Measurements from ENCODE around the gene KCNH4.

The KCNH4 gene

DNA sequence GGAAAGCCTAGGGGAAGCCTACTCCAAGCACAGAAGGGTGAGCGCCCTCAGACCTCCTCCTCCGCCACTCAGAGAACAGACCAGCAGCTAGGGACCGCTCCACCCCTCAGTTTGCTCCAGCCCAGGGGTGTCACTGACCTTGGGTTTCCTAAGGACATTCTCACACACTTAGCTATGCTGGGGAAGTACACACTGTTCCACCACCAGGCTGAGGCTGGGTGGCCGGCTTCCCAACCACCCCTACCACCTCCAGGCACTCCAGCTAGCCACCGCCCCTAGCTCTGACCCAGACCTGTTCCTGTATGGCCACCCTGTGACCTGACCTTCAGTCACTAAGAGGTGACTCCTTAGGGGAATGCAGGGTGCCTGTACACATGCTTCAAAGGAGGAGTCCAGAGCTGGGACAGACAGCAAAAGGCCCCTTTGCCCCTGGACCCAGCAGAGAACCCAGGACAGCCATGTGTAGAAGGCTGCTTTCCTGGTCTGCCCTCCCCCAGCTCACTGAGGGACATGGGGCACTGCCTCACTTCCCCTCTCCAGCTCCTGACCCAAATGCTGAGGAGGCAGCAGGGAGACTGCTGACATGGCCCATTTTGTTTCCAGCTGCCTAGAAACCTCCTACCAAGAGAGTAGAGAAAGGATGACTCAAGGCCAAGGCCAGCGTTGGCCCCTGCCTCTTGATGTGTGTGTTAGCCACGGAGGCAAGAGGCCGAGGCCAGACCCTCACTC, 51.7 kb downstream of the KCNH4 start:
- DNase-seq (ENCODE audit: insufficient read length, low spot score) (no peak), FAIRE-seq (no peak)
- TF ChIP-seq SPI1 (IDR thresholded peaks at IDR 0.05; ENCODE audit: low read depth, low read length), result no peak
- 0 out of 2 replicates have a peak, but pooled peaks have one; percentile 24 for TF ChIP-seq POLR2AphosphoS5 (IDR thresholded peaks at IDR 0.05; ENCODE audit: low read depth, low read length)

DNA sequence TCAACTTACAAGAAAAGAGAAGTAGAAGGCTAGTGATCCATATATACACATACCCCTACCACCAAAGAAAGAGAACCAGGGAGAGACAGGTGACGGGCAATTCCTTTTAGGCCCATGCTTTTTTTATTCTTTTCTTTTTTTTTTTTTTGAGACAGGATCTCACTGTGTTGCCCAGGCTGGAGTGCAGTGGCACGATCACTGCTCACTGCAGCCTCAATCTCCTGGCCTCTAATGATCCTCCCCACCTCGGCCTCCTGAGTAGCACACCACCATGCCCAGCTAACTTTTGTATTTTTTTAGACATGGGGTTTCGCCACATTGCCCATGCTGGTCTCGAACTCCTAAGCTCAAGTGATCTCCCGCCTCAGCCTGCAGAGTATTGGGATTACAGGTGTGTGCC, 53.5 kb downstream of the KCNH4 start:
- no peak for DNase-seq (ENCODE audit: insufficient read length, low spot score)
- TF ChIP-seq TAF1 (IDR thresholded peaks at IDR 0.05; ENCODE audit: low read depth, low read length) (no peak), POLR2A (IDR thresholded peaks at IDR 0.05; ENCODE audit: low read depth, low read length) (no peak), POU2F2 (IDR thresholded peaks at IDR 0.05; ENCODE audit: low read depth, low read length) (no peak), SPI1 (IDR thresholded peaks at IDR 0.05; ENCODE audit: low read depth, low read length) (no peak), POLR2AphosphoS5 (IDR thresholded peaks at IDR 0.05; ENCODE audit: low read depth, low read length) (no peak), PAX5 (IDR thresholded peaks at IDR 0.05; ENCODE audit: insufficient read depth, low read length, severe bottlenecking) (no peak)
- FAIRE-seq, result no peak

DNA sequence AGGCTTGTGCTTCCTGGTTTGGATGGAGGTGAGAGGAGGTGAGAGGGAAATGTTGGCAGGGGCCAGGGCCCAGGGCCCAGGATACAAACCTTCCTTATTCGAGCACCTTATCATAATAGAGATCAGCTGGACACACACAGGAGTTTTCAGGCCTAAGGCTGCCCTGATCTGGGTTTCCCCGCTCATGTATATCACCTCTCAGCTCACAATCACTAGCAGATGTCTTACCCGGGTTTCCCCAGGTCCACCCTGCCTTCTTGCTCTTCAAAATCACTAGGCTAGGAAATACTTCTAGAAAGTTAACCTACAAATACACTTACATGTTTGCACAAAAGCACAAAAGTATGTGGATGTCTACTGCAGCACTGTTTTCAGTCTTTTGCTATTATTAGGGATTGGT, 54.1 kb downstream of the KCNH4 start:
- FAIRE-seq (no peak), DNase-seq (ENCODE audit: insufficient read length, low spot score) (no peak)
- TF ChIP-seq TAF1 (IDR thresholded peaks at IDR 0.05; ENCODE audit: low read depth, low read length) (no peak), SPI1 (IDR thresholded peaks at IDR 0.05; ENCODE audit: low read depth, low read length) (no peak), POU2F2 (IDR thresholded peaks at IDR 0.05; ENCODE audit: low read depth, low read length) (no peak), POLR2AphosphoS5 (IDR thresholded peaks at IDR 0.05; ENCODE audit: low read depth, low read length) (no peak), POLR2A (IDR thresholded peaks at IDR 0.05; ENCODE audit: low read depth, low read length) (no peak), PAX5 (IDR thresholded peaks at IDR 0.05; ENCODE audit: insufficient read depth, low read length, severe bottlenecking) (no peak)

GRCh38 chr17:42125565-42125964, 55.4 kb downstream of the KCNH4 start:
- FAIRE-seq (no peak), DNase-seq (ENCODE audit: insufficient read length, low spot score) (no peak)
- TF ChIP-seq SPI1 (IDR thresholded peaks at IDR 0.05; ENCODE audit: low read depth, low read length) (no peak), POLR2A (IDR thresholded peaks at IDR 0.05; ENCODE audit: low read depth, low read length) (no peak), PAX5 (IDR thresholded peaks at IDR 0.05; ENCODE audit: insufficient read depth, low read length, severe bottlenecking) (no peak), TAF1 (IDR thresholded peaks at IDR 0.05; ENCODE audit: low read depth, low read length) (no peak), POU2F2 (IDR thresholded peaks at IDR 0.05; ENCODE audit: low read depth, low read length) (no peak), POLR2AphosphoS5 (IDR thresholded peaks at IDR 0.05; ENCODE audit: low read depth, low read length) (no peak)

GRCh38 chr17:42124256-42124655, 56.7 kb downstream of the KCNH4 start:
- DNase-seq (ENCODE audit: insufficient read length, low spot score) (no peak), FAIRE-seq (no peak)
- TF ChIP-seq POU2F2 (IDR thresholded peaks at IDR 0.05; ENCODE audit: low read depth, low read length) (no peak), TAF1 (IDR thresholded peaks at IDR 0.05; ENCODE audit: low read depth, low read length) (no peak), PAX5 (IDR thresholded peaks at IDR 0.05; ENCODE audit: insufficient read depth, low read length, severe bottlenecking) (no peak), POLR2AphosphoS5 (IDR thresholded peaks at IDR 0.05; ENCODE audit: low read depth, low read length) (no peak), SPI1 (IDR thresholded peaks at IDR 0.05; ENCODE audit: low read depth, low read length) (no peak), POLR2A (IDR thresholded peaks at IDR 0.05; ENCODE audit: low read depth, low read length) (no peak)

DNA sequence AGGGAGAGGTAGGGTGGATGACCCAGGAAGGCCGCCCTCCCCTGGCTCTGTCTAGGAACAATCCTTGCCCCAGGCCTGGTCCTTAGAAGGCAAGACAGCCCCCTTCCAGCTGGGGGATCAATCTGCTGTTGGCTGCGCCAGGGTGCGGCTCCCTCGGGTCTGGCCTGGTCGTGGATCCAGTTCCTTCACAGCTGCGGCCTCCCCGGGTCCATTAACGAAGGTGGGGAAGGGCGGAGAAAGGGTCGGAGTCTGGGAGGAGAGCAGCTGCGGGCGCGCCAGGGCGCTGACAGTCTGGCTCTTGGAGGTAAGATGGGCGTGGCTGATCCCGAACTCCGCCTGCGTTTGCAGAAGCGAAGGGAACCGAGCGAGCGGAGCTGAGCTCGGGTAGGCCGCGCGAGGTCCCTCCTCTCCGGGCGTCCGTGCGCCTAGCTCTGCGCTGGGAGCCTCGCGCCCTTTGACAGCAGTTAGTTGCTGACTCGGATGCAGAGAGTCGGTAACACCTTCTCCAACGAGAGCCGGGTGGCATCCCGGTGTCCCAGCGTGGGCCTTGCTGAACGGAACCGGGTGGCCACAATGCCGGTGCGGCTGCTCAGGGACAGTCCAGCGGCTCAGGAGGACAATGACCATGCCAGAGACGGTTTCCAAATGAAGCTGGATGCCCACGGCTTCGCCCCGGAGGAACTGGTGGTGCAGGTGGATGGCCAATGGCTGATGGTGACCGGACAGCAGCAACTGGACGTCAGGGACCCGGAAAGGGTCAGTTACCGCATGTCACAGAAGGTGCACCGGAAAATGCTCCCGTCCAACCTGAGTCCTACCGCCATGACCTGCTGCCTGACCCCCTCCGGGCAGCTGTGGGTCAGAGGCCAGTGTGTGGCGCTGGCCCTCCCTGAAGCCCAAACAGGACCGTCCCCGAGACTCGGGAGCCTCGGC, 58.3 kb downstream of the KCNH4 start, which contains the start of gene HSPB9:
HSPB9 (plus strand) TSS at position 434 of the 933 bp plus-strand sequence; CDS start at position 481, 47 bp downstream.
- no peak for TF ChIP-seq PAX5 (IDR thresholded peaks at IDR 0.05; ENCODE audit: insufficient read depth, low read length, severe bottlenecking)
- no peak for TF ChIP-seq POLR2AphosphoS5 (IDR thresholded peaks at IDR 0.05; ENCODE audit: low read depth, low read length)
- TF ChIP-seq TAF1 (IDR thresholded peaks at IDR 0.05; ENCODE audit: low read depth, low read length), result no peak
- no peak for TF ChIP-seq POU2F2 (IDR thresholded peaks at IDR 0.05; ENCODE audit: low read depth, low read length)
- no peak for TF ChIP-seq SPI1 (IDR thresholded peaks at IDR 0.05; ENCODE audit: low read depth, low read length)
- no peak for TF ChIP-seq POLR2A (IDR thresholded peaks at IDR 0.05; ENCODE audit: low read depth, low read length)
- DNase-seq (ENCODE audit: insufficient read length, low spot score) (no peak), FAIRE-seq (no peak)

DNA sequence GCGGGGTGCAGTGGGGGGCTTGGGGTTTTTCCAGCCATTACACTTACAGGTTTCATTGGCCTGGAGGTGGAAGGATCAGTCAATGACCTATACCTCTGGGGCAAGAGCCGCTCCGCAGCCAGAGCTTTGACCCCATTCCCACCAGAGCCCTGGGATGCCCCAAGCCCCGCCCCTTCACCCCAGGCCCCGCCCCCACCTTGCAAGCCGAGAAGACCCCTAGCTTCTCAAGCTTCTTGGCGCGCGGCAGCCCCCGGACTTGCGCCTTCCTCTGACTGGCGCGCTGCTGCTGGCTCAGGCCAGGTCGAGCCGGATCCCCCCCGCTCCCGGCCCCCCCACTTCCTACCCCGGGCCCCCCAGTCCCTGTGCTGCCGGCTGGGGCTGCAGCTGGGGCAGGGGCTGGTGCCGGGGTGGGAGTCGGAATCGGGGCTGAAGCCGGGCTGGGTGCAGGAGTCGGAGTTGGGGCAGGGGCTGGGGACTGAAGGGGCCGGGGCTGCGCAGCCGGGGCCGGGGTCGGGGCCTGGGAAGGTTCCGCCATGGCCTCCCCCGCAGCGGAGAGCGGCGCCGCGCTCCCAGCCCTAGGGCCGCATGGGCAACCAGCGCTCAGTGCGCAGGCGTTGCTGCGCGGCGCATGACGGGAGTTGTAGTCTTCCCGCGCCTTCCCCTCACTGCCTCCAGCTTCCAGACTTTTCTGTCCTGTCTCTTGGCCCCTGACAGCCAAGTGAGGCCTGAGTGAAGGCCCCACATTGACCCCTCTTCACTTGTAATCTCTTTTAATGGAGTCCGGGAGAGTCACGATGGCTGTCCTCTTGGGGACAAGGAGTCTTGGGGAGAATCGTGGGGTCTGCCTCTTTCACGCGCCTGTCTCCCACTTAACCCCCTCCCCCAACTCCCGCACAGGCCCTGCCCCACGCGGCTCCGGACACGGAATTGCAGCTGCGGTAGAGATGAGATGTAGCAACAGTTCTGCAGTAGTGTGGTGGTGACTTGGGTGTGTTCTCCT, 59.9 kb downstream of the KCNH4 start, which contains the start of gene KAT2A:
KAT2A (minus strand) TSS at position 598 of the 1,000 bp plus-strand sequence; CDS start at position 535, 63 bp downstream.
- DNase-seq (ENCODE audit: insufficient read length, low spot score) (peak; percentile 97), FAIRE-seq (peak; percentile 99)
- TF ChIP-seq POLR2A (IDR thresholded peaks at IDR 0.05; ENCODE audit: low read depth, low read length) (peak; percentile 63; the same call in 1 of the 2 replicates), POLR2AphosphoS5 (IDR thresholded peaks at IDR 0.05; ENCODE audit: low read depth, low read length) (peak; percentile 72; the same call in 1 of the 2 replicates), PAX5 (IDR thresholded peaks at IDR 0.05; ENCODE audit: insufficient read depth, low read length, severe bottlenecking) (no peak), POU2F2 (IDR thresholded peaks at IDR 0.05; ENCODE audit: low read depth, low read length) (no peak), SPI1 (IDR thresholded peaks at IDR 0.05; ENCODE audit: low read depth, low read length) (0 out of 2 replicates have a peak, but pooled peaks have one; percentile 18), TAF1 (IDR thresholded peaks at IDR 0.05; ENCODE audit: low read depth, low read length) (no peak)

DNA sequence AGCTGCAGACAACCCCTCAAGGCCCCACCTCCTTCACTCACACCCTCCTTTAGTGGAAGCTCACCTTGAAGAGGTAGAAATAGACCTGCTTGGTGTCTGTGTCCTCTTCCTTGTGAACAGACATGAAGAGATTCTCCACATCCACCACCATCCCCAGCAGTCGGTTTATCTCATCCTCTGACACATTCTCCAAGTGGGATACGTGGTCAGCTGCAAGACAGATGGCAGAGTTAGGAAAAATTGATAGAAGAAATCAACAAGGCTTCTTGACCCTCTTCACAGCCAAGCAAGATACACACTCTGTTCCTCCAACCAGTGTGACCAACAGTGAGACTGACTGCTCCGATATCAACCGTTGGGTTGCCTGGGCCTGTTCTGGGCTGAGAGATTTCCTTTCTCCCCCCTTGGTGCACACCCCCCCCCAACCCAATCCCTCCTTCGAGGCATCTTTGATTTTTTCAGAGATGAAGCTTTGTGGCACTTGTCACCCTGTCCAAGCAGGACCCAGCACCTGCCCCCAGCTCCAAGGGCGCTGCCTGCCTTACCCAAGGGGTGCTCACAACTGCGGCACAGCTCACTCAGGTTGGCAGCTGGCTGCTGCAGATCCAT, 60.7 kb downstream of the KCNH4 start:
- FAIRE-seq (peak; percentile 76), DNase-seq (ENCODE audit: insufficient read length, low spot score) (no peak)
- TF ChIP-seq PAX5 (IDR thresholded peaks at IDR 0.05; ENCODE audit: insufficient read depth, low read length, severe bottlenecking), result no peak
- no peak for TF ChIP-seq POU2F2 (IDR thresholded peaks at IDR 0.05; ENCODE audit: low read depth, low read length)
- TF ChIP-seq POLR2A (IDR thresholded peaks at IDR 0.05; ENCODE audit: low read depth, low read length), result no peak
- TF ChIP-seq TAF1 (IDR thresholded peaks at IDR 0.05; ENCODE audit: low read depth, low read length), result no peak
- no peak for TF ChIP-seq SPI1 (IDR thresholded peaks at IDR 0.05; ENCODE audit: low read depth, low read length)
- TF ChIP-seq POLR2AphosphoS5 (IDR thresholded peaks at IDR 0.05; ENCODE audit: low read depth, low read length), result no peak

All from GM12891 (cell line).